ENCODE measurements around the gene PHETA1. TPM values are rescaled to one million over a fixed set of nuclear protein-coding genes. Genes with fewer than 3 reads are reported as not detected.

Gene PHETA1
- total and polyA plus RNA-seq, 12 donors: 11.9 to 41.6 (median 18.6) TPM

- intact Hi-C loops (cut with DNase I): no loop called here
- 49 to 56% methylated on average over 13 of the region's 13 CpGs for WGBS, 2 donors
- Histone ChIP-seq H3K9me3 (no peaks in the 10 kb centered on the region), H3K4me3 (peak overlapping the region; percentile 19 to 97 (median 87)), H3K36me3 (peaks cover 0 to 18% (median 0%) of the 10 kb centered on the region in 9 donors), H3K27ac (peak overlapping the region in 9 of 10 donors; percentile 55 to 91 (median 88)), H3K27me3 (no peaks in the 10 kb centered on the region), H3K4me1 (peaks cover 0 to 39% (median 28%) of the 10 kb centered on the region in 9 donors)
- ATAC-seq: no peak
- no peak for TF ChIP-seq CTCF (IDR thresholded peaks at IDR 0.05)
- DNase-seq: no peak
These were observed 763 bp upstream of the PHETA1 start for GRCh38 chr12:111369496-111370220.

GRCh38 chr12:111368291-111368787 lies 556 bp downstream of the PHETA1 start:
- 1% methylated on average over 18 of the region's 18 CpGs for WGBS, 2 donors
- Histone ChIP-seq H3K4me1 (peaks cover 0 to 50% (median 36%) of the 10 kb centered on the region in 9 donors), H3K27ac (peak overlapping the region in 9 of 10 donors; percentile 83 to 91 (median 88)), H3K27me3 (no peaks in the 10 kb centered on the region), H3K9me3 (no peaks in the 10 kb centered on the region), H3K36me3 (peaks cover 0 to 30% (median 0%) of the 10 kb centered on the region in 9 donors), H3K4me3 (peak overlapping the region; percentile 65 to 97 (median 88))
- DNase-seq (peak; percentile 17 to 47), ATAC-seq (peak; percentile 4 to 27 (median 12))
- no peak for TF ChIP-seq CTCF (IDR thresholded peaks at IDR 0.05)
- intact Hi-C loops (cut with DNase I): no loop called here

- H3K27me3 ChIP-seq: no peaks in the 10 kb centered on the region
- peaks cover 0 to 35% (median 0%) of the 10 kb centered on the region in 9 donors for H3K36me3 ChIP-seq
- H3K4me3 ChIP-seq: peak overlapping the region; percentile 65 to 97 (median 88)
- ATAC-seq: peak in 3 of 8 donors; percentile 2 to 19 (median 10)
- H3K4me1 ChIP-seq: peaks cover 0 to 55% (median 37%) of the 10 kb centered on the region in 9 donors
- intact Hi-C loops (cut with DNase I): no loop called here
- peak overlapping the region in 9 of 10 donors; percentile 83 to 91 (median 88) for H3K27ac ChIP-seq
- TF ChIP-seq CTCF (IDR thresholded peaks at IDR 0.05): no peak
- peak in 1 of 2 donors; percentile 17 for DNase-seq
- no peaks in the 10 kb centered on the region for H3K9me3 ChIP-seq
- WGBS, 2 donors: 39 to 43% methylated on average over 7 of the region's 7 CpGs
These were observed 1.2 kb downstream of the PHETA1 start for GRCh38 chr12:111367661-111368221.

GRCh38 chr12:111366583-111366982 lies 2.3 kb downstream of the PHETA1 start:
- TF ChIP-seq CTCF (IDR thresholded peaks at IDR 0.05): no peak
- Histone ChIP-seq H3K4me3 (no peak overlapping the region), H3K27me3 (no peaks in the 10 kb centered on the region), H3K36me3 (peaks cover 0 to 43% (median 0%) of the 10 kb centered on the region in 9 donors), H3K27ac (peak overlapping the region in 1 of 10 donors; percentile 91), H3K9me3 (no peaks in the 10 kb centered on the region), H3K4me1 (peaks cover 8 to 66% (median 47%) of the 10 kb centered on the region in 9 donors)
- whole genome bisulfite sequencing, 2 donors: 91 to 96% methylated on average over 2 of the region's 2 CpGs
- intact Hi-C loops (cut with DNase I): no loop called here
- DNase-seq (no peak), ATAC-seq (no peak)

All from heart right ventricle (tissue), 16 donors.